ENCODE measurements around the gene KMT2C.

Gene KMT2C

DNA sequence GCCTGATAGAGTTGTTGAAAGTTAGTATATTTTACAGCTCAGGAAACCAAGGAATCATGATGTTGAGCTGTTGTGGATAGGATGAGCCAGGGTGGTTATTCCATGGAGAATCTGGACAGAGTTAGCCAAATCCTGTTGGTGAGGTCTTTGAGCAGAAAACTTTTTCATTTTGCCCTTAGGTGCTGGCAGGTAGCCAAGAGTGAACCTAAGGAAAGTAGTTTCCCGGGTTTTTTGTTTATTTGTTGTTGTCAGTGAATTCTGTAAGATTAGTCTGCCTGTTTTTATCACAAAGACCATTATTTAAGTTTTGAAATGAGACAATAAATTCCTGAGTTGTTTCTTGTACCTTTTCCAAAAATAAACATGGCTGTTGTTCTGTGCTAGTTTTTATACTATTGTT lies 349.3 kb downstream of the KMT2C start:
- H3K4me1 ChIP-seq (ENCODE audit: insufficient read depth, low read length), result no peaks in the 10 kb centered on the region
- TF ChIP-seq EZH2 (IDR thresholded peaks at IDR 0.05; ENCODE audit: borderline replicate concordance, low read depth, low read length, severe bottlenecking) (no peak), CTCF (IDR thresholded peaks at IDR 0.05; ENCODE audit: borderline replicate concordance, extremely low read depth, low read length, poor library complexity, severe bottlenecking) (no peak)
- no peaks in the 10 kb centered on the region for H3K36me3 ChIP-seq (ENCODE audit: insufficient read depth, low read length)
- H3K4me3 ChIP-seq (ENCODE audit: low read depth in 1 of 2, low read length in 2 of 2), result no peak overlapping the region
- peaks cover 5% of the 10 kb centered on the region for H3K9me3 ChIP-seq (ENCODE audit: insufficient read depth, low read length, severe bottlenecking)
- no peak overlapping the region for H3K9ac ChIP-seq (ENCODE audit: low read depth, low read length)
- H3K27me3 ChIP-seq (ENCODE audit: insufficient read depth, low read length, poor library complexity), result peaks cover 8% of the 10 kb centered on the region
- no peak overlapping the region for H3K4me2 ChIP-seq (ENCODE audit: insufficient read depth, low read length)
- H3K79me2 ChIP-seq (ENCODE audit: insufficient read depth, low read length), result no peaks in the 10 kb centered on the region
- H3K27ac ChIP-seq (ENCODE audit: low read length), result no peak overlapping the region
- DNase-seq (no peak), ATAC-seq (ENCODE audit: insufficient read depth, low read depth) (no peak)
- H4K20me1 ChIP-seq (ENCODE audit: insufficient read depth, low read length), result no peaks in the 10 kb centered on the region
- H2AFZ ChIP-seq (ENCODE audit: low read depth, low read length), result no peak overlapping the region

GRCh38 chr7:152085131-152085530 lies 350.7 kb downstream of the KMT2C start:
- H4K20me1 ChIP-seq (ENCODE audit: insufficient read depth, low read length), result no peaks in the 10 kb centered on the region
- H3K4me2 ChIP-seq (ENCODE audit: insufficient read depth, low read length), result no peak overlapping the region
- H3K9ac ChIP-seq (ENCODE audit: low read depth, low read length), result no peak overlapping the region
- no peaks in the 10 kb centered on the region for H3K79me2 ChIP-seq (ENCODE audit: insufficient read depth, low read length)
- H3K4me1 ChIP-seq (ENCODE audit: insufficient read depth, low read length), result no peaks in the 10 kb centered on the region
- H3K36me3 ChIP-seq (ENCODE audit: insufficient read depth, low read length), result no peaks in the 10 kb centered on the region
- H2AFZ ChIP-seq (ENCODE audit: low read depth, low read length), result no peak overlapping the region
- H3K4me3 ChIP-seq (ENCODE audit: low read depth in 1 of 2, low read length in 2 of 2), result no peak overlapping the region
- peaks cover 8% of the 10 kb centered on the region for H3K27me3 ChIP-seq (ENCODE audit: insufficient read depth, low read length, poor library complexity)
- no peak for DNase-seq
- H3K27ac ChIP-seq (ENCODE audit: low read length), result no peak overlapping the region
- TF ChIP-seq CTCF (IDR thresholded peaks at IDR 0.05; ENCODE audit: borderline replicate concordance, extremely low read depth, low read length, poor library complexity, severe bottlenecking) (no peak), EZH2 (IDR thresholded peaks at IDR 0.05; ENCODE audit: borderline replicate concordance, low read depth, low read length, severe bottlenecking) (no peak)
- ATAC-seq (ENCODE audit: insufficient read depth, low read depth), result no peak
- H3K9me3 ChIP-seq (ENCODE audit: insufficient read depth, low read length, severe bottlenecking), result peaks cover 5% of the 10 kb centered on the region

Measured in DND-41 (cell line).